HEK293 (cell line): ENCODE measurements around the gene PLXNA3.

Experiments
- CTCF ChIA-PET: fragments of 350-600 bp; formaldehyde crosslinking; extraction: SDS; loops from one replicate; lab custom pipeline; 2021; ENCODE audit warnings: antibody characterized with exemption; lab: Yijun Ruan, JAX
- POLR2A ChIA-PET: fragments of 300-600 bp; formaldehyde crosslinking; extraction: SDS; loops from one replicate; lab custom pipeline; 2020; ENCODE audit warnings: antibody characterized with exemption, inconsistent platforms; lab: Yijun Ruan, JAX
- H3K27ac ChIP-seq: fragments of 200-500 bp; sonication (Bioruptor generic); 2 replicates; pipeline ENCODE4 v1.5.1; 2014; ENCODE audit warnings: low read depth, low read length, control low read depth, inconsistent platforms; ENCODE audit errors: extremely low read depth
- H3K36me3 ChIP-seq, 2 experiments: fragments of 200-500 bp in 1 of 2; sonication (Bioruptor generic) in 1 of 2; 1 replicate in 1 of 2; 2 replicates in 1 of 2; pipeline ENCODE4 v1.5.1; 2014 to 2017; ENCODE audit warnings: inconsistent platforms in 2 of 2, low read length in 2 of 2; ENCODE audit not compliant: control insufficient read depth in 2 of 2, insufficient read depth in 1 of 2
- H3K4me1 ChIP-seq: fragments of 200-500 bp; sonication (Bioruptor generic); 2 replicates; pipeline ENCODE4 v1.5.1; 2014; ENCODE audit warnings: mild to moderate bottlenecking, low read length, inconsistent platforms; ENCODE audit not compliant: control insufficient read depth, insufficient read depth
- H3K4me3 ChIP-seq: 2 replicates; pipeline ENCODE4 v1.5.1; 2011; ENCODE audit warnings: low read depth, mild to moderate bottlenecking, control low read depth, low read length, moderate library complexity
- H3K9me3 ChIP-seq: fragments of 200-500 bp; sonication (Bioruptor generic); 2 replicates; pipeline ENCODE4 v1.5.1; 2014; ENCODE audit warnings: low read depth, low read length, inconsistent platforms; ENCODE audit not compliant: control insufficient read depth, insufficient read depth
- ATF2 ChIP-seq: fragments of 450-650 bp; formaldehyde crosslinking; IDR thresholded peaks from 2 replicates; pipeline ENCODE4 v1.5.1; 2016; ENCODE audit warnings: missing biosample characterization, missing genetic modification characterization, low read depth
- CTCF ChIP-seq: fragments of 450-650 bp; formaldehyde crosslinking; IDR thresholded peaks from 2 replicates; pipeline ENCODE4 v1.5.1; 2016; ENCODE audit warnings: missing biosample characterization, missing genetic modification characterization
- KLF17 ChIP-seq: fragments of 450-650 bp; formaldehyde crosslinking; IDR thresholded peaks from 2 replicates; pipeline ENCODE4 v1.5.1; 2016; ENCODE audit warnings: missing biosample characterization, missing genetic modification characterization
- SALL2 ChIP-seq: fragments of 450-650 bp; formaldehyde crosslinking; IDR thresholded peaks from 2 replicates; pipeline ENCODE4 v1.5.0; 2017; ENCODE audit warnings: missing biosample characterization, mild to moderate bottlenecking, missing genetic modification characterization, borderline replicate concordance
- SCRT2 ChIP-seq: fragments of 450-650 bp; formaldehyde crosslinking; IDR thresholded peaks from 2 replicates; pipeline ENCODE4 v1.5.1; 2016; ENCODE audit warnings: missing biosample characterization, missing genetic modification characterization
- SP3 ChIP-seq: fragments of 450-650 bp; formaldehyde crosslinking; IDR thresholded peaks from 2 replicates; pipeline ENCODE4 v1.5.1; 2016; ENCODE audit warnings: missing biosample characterization, missing genetic modification characterization
- SP7 ChIP-seq: fragments of 450-650 bp; formaldehyde crosslinking; IDR thresholded peaks from 2 replicates; pipeline ENCODE4 v1.5.1; 2016; ENCODE audit warnings: missing biosample characterization, missing genetic modification characterization
- ZBTB17 ChIP-seq: fragments of 450-650 bp; formaldehyde crosslinking; IDR thresholded peaks from 2 replicates; pipeline ENCODE4 v1.5.1; 2016; ENCODE audit warnings: missing biosample characterization, missing genetic modification characterization
- ZBTB20 ChIP-seq: fragments of 450-650 bp; formaldehyde crosslinking; IDR thresholded peaks from 2 replicates; pipeline ENCODE4 v1.5.1; 2016; ENCODE audit warnings: missing biosample characterization, missing genetic modification characterization
- ZBTB49 ChIP-seq: fragments of 450-650 bp; formaldehyde crosslinking; IDR thresholded peaks from 2 replicates; pipeline ENCODE4 v1.5.1; 2016; ENCODE audit warnings: missing biosample characterization, missing genetic modification characterization, low read depth
- ZFHX2 ChIP-seq: fragments of 450-650 bp; formaldehyde crosslinking; conservative IDR thresholded peaks from 2 replicates; pipeline ENCODE4 v1.5.1; 2016; ENCODE audit warnings: missing biosample characterization, missing genetic modification characterization
- ZFP41 ChIP-seq: fragments of 450-650 bp; formaldehyde crosslinking; IDR thresholded peaks from 2 replicates; pipeline ENCODE4 v1.5.1; 2016; ENCODE audit warnings: missing biosample characterization, missing genetic modification characterization, borderline replicate concordance
- ZNF155 ChIP-seq: fragments of 450-650 bp; formaldehyde crosslinking; IDR thresholded peaks from 2 replicates; pipeline ENCODE4 v1.5.1; 2016; ENCODE audit warnings: missing biosample characterization, missing genetic modification characterization
- ZNF354C ChIP-seq: fragments of 450-650 bp; formaldehyde crosslinking; IDR thresholded peaks from 2 replicates; pipeline ENCODE4 v1.5.1; 2016; ENCODE audit warnings: missing biosample characterization, missing genetic modification characterization, low read depth, borderline replicate concordance
- ZNF362 ChIP-seq: fragments of 450-650 bp; formaldehyde crosslinking; IDR thresholded peaks from 2 replicates; pipeline ENCODE4 v1.5.1; 2016; ENCODE audit warnings: missing biosample characterization, missing genetic modification characterization
- ZNF488 ChIP-seq: fragments of 450-650 bp; formaldehyde crosslinking; IDR thresholded peaks from 2 replicates; pipeline ENCODE4 v1.5.1; 2016; ENCODE audit warnings: missing biosample characterization, missing genetic modification characterization
- ZNF514 ChIP-seq: fragments of 450-650 bp; formaldehyde crosslinking; IDR thresholded peaks from 2 replicates; pipeline ENCODE4 v1.5.1; 2016; ENCODE audit warnings: missing biosample characterization, missing genetic modification characterization
- ZNF529 ChIP-seq: fragments of 450-650 bp; formaldehyde crosslinking; IDR thresholded peaks from 2 replicates; pipeline ENCODE4 v1.5.1; 2017; ENCODE audit warnings: missing genetic modification characterization, missing biosample characterization; ENCODE audit not compliant: insufficient replicate concordance
- ZNF621 ChIP-seq: fragments of 450-650 bp; formaldehyde crosslinking; IDR thresholded peaks from 2 replicates; pipeline ENCODE4 v1.5.1; 2017; ENCODE audit warnings: missing biosample characterization, missing genetic modification characterization
- ZNF624 ChIP-seq: fragments of 450-650 bp; formaldehyde crosslinking; IDR thresholded peaks from 2 replicates; pipeline ENCODE4 v1.5.1; 2017; ENCODE audit warnings: missing biosample characterization, missing genetic modification characterization
- ZNF626 ChIP-seq: fragments of 450-650 bp; sonication (Bioruptor Pico); formaldehyde crosslinking; IDR thresholded peaks from 2 replicates; pipeline ENCODE4 v1.5.1; 2018; ENCODE audit warnings: missing biosample characterization, missing genetic modification characterization, inconsistent platforms
- ZNF768 ChIP-seq: fragments of 450-650 bp; formaldehyde crosslinking; IDR thresholded peaks from 2 replicates; pipeline ENCODE4 v1.5.1; 2018; ENCODE audit warnings: missing biosample characterization, mild to moderate bottlenecking, missing genetic modification characterization
- ZNF791 ChIP-seq: fragments of 450-650 bp; formaldehyde crosslinking; IDR thresholded peaks from 2 replicates; pipeline ENCODE4 v1.5.1; 2016; ENCODE audit warnings: missing biosample characterization, missing genetic modification characterization
- ZSCAN4 ChIP-seq: fragments of 450-650 bp; formaldehyde crosslinking; IDR thresholded peaks from 2 replicates; pipeline ENCODE4 v1.5.1; 2017; ENCODE audit warnings: missing biosample characterization, missing genetic modification characterization

The PLXNA3 gene

GRCh38 chrX:154473683-154474082, 15.6 kb downstream of the PLXNA3 start:
- Histone ChIP-seq H3K36me3 (peaks cover 0 to 50% of the 10 kb centered on the region in 2 experiments; a peak in 2 of 3 replicates), H3K4me1 (no peaks in the 10 kb centered on the region; the same call in 1 of the 2 replicates), H3K4me3 (no peak overlapping the region), H3K9me3 (no peaks in the 10 kb centered on the region), H3K27ac (no peak overlapping the region)
- TF ChIP-seq SCRT2 (no peak), ZNF621 (no peak), ZNF354C (tag by site-specific recombination) (no peak), ZBTB17 (tag by site-specific recombination) (peak; percentile 78), CTCF (tag by site-specific recombination) (no peak), ZFHX2 (tag by site-specific recombination) (0 out of 2 replicates have a peak, but pooled peaks have one; percentile 7), SP7 (tag by site-specific recombination) (no peak), ZNF791 (tag by site-specific recombination) (no peak), ZNF768 (no peak), ZBTB49 (tag by site-specific recombination) (no peak), ZFP41 (tag by site-specific recombination) (no peak), ATF2 (tag by site-specific recombination) (no peak), ZSCAN4 (tag by site-specific recombination) (no peak)
- ChIA-PET CTCF (interaction anchor here (0.6 to 1.1 kb wide), 4 partner anchors 13 to 174 kb away, joined by 3 to 5 read pairs (median 4); partner anchors contain the start of gene UBL4A), POLR2A (no interaction called here)

- Histone ChIP-seq H3K4me1 (no peaks in the 10 kb centered on the region; the same call in 1 of the 2 replicates), H3K27ac (no peak overlapping the region), H3K4me3 (no peak overlapping the region), H3K9me3 (no peaks in the 10 kb centered on the region), H3K36me3 (peaks cover 0 to 18% of the 10 kb centered on the region in 2 experiments; a peak in 2 of 3 replicates)
- ChIA-PET POLR2A (interaction anchor here (0.8 to 2.6 kb wide), 5 partner anchors 10 to 464 kb away, joined by 3 to 14 read pairs (median 7); partner anchors contain the start of genes PLXNA3, SLC10A3 and UBL4A), CTCF (interaction anchor here (0.6 to 2.1 kb wide), 3 partner anchors 11 to 161 kb away, joined by 3 to 6 read pairs (median 4); partner anchors contain the start of gene UBL4A)
- TF ChIP-seq SALL2 (tag by site-specific recombination) (no peak), ZNF362 (no peak), KLF17 (tag by site-specific recombination) (no peak), ZNF514 (tag by site-specific recombination) (no peak), ZBTB20 (tag by site-specific recombination) (no peak), ZNF529 (tag by site-specific recombination) (no peak), SP3 (tag by site-specific recombination) (no peak), ZNF488 (tag by site-specific recombination) (no peak), ZNF626 (tag by site-specific recombination) (no peak), ZNF155 (tag by site-specific recombination) (no peak), ZNF624 (tag by site-specific recombination) (no peak)
Measured at GRCh38 chrX:154476821-154477220, 18.7 kb downstream of the PLXNA3 start.
